ENCODE data around the gene PCSK5. TPM values are rescaled to one million over a fixed set of nuclear protein-coding genes. Genes with fewer than 3 reads are reported as not detected.

PCSK5 gene
- total and polyA plus RNA-seq, 2 of the 8 experiments (the other 6 are each of a cell fraction or from before 2014, with no cell fraction given), result 5.5 to 10.7 TPM

- Histone ChIP-seq H2BK5ac (ENCODE audit: low read depth, low read length) (no peak overlapping the region), H2BK120ac (replicated peaks; ENCODE audit: low read depth, low read length) (no peak overlapping the region), H2BK20ac (ENCODE audit: low read length) (no peak overlapping the region), H3K79me2 (ENCODE audit: control insufficient read depth in 1 of 2, insufficient read depth in 2 of 2, low read length in 2 of 2) (peaks cover 0 to 76% of the 10 kb centered on the region in 2 experiments; a peak in 2 of 4 replicates), H2AFZ (ENCODE audit: low read length) (no peak overlapping the region), H3K4ac (replicated peaks; ENCODE audit: insufficient read length, low read depth, low read length) (no peak overlapping the region), H3K23ac (ENCODE audit: insufficient read length) (no peak overlapping the region), H3K56ac (replicated peaks; ENCODE audit: insufficient read length, low read depth, low read length) (no peak overlapping the region), H3K4me1 (replicated peaks in 1 of 4; ENCODE audit: control insufficient read depth in 3 of 4, insufficient read depth in 4 of 4, low read length in 3 of 4) (peaks cover 0 to 8% (median 2%) of the 10 kb centered on the region in 4 experiments; a peak in 1 of 7 replicates), H3K79me1 (ENCODE audit: low read depth, low read length) (peaks cover 5% of the 10 kb centered on the region; the same call in 1 of the 2 replicates), H3K4me3 (ENCODE audit: extremely low read depth in 1 of 4, insufficient read depth in 2 of 4, low read depth in 3 of 4, low read length in 4 of 4) (no peak overlapping the region), H3K18ac (ENCODE audit: extremely low read depth, low read length) (no peak overlapping the region), H2BK12ac (ENCODE audit: low read depth, low read length) (no peak overlapping the region), H3K27me3 (replicated peaks in 1 of 4; ENCODE audit: control insufficient read depth in 3 of 4, extremely low read depth in 1 of 4, insufficient read depth in 3 of 4, low read length in 3 of 4) (no peaks in the 10 kb centered on the region), H3K14ac (ENCODE audit: insufficient read length) (no peak overlapping the region), H4K20me1 (replicated peaks in 1 of 2; ENCODE audit: control insufficient read depth in 1 of 2, insufficient read depth in 2 of 2, low read length in 2 of 2) (peaks cover 0 to 2% of the 10 kb centered on the region in 2 experiments), H3K23me2 (ENCODE audit: low read depth, low read length) (no peaks in the 10 kb centered on the region), H3K9ac (replicated peaks in 1 of 4; ENCODE audit: extremely low read depth in 1 of 4, low read depth in 3 of 4, low read length in 3 of 4) (no peak overlapping the region), H3K4me2 (ENCODE audit: insufficient read depth in 1 of 2, low read depth in 2 of 2, low read length in 2 of 2) (no peak overlapping the region), H4K8ac (ENCODE audit: extremely low read depth, insufficient read depth, low read length) (no peak overlapping the region), H3K36me3 (ENCODE audit: control insufficient read depth in 2 of 4, insufficient read depth in 4 of 4, low read length in 3 of 4) (no peaks in the 10 kb centered on the region), H2BK15ac (ENCODE audit: low read length) (no peak overlapping the region), H4K5ac (ENCODE audit: insufficient read length, low read depth, low read length) (no peak overlapping the region), H4K91ac (replicated peaks; ENCODE audit: insufficient read length, low read length) (no peak overlapping the region), H3K27ac (ENCODE audit: low read depth, low read length) (no peak overlapping the region), H2AK5ac (ENCODE audit: low read depth, low read length) (no peak overlapping the region), H3K9me3 (ENCODE audit: insufficient read depth in 2 of 2, low read depth in 1 of 2, low read length in 1 of 2) (no peaks in the 10 kb centered on the region)
- CTCF ChIA-PET (ENCODE audit: partially characterized antibody), result no interaction called here
- WGBS, 2 experiments (ENCODE audit: extremely low coverage in 1 of 2, insufficient coverage in 1 of 2, insufficient read length in 1 of 2, insufficient replicate concordance in 2 of 2, low coverage in 1 of 2, low lambda C conversion rate in 2 of 2, missing lambda C conversion rate in 1 of 2), result 75% methylated on average over 1 of the region's 1 CpG; no CpG with 5 or more reads in 1 of the 2 experiments
- FAIRE-seq, result no peak
- POLR2A ChIA-PET (ENCODE audit: partially characterized antibody), result no interaction called here
- no peak for DNase-seq (ENCODE audit: low read depth in 1 of 2, low spot score in 2 of 2)
- no peak for TF ChIP-seq ASH2L (IDR thresholded peaks at IDR 0.05; ENCODE audit: low read length)
- TF ChIP-seq BACH1 (IDR thresholded peaks at IDR 0.05; ENCODE audit: low read length), result no peak
- no peak for TF ChIP-seq HDAC6 (IDR thresholded peaks at IDR 0.05; ENCODE audit: low read depth, low read length)
- TF ChIP-seq KDM1A (IDR thresholded peaks at IDR 0.05; ENCODE audit: borderline replicate concordance, low read length), result no peak
- no peak for TF ChIP-seq TEAD4 (IDR thresholded peaks at IDR 0.05; ENCODE audit: low read depth, low read length)
- TF ChIP-seq PHF8 (conservative IDR thresholded peaks at IDR 0.05; ENCODE audit: low read depth, low read length), result no peak
- no peak for TF ChIP-seq KDM4A (IDR thresholded peaks at IDR 0.05; ENCODE audit: low read depth, low read length, severe bottlenecking)
- no peak for TF ChIP-seq SP2 (IDR thresholded peaks at IDR 0.05; ENCODE audit: low read length)
- no peak for TF ChIP-seq SP4 (IDR thresholded peaks at IDR 0.05; ENCODE audit: low read length)
- no peak for TF ChIP-seq SAP30 (IDR thresholded peaks at IDR 0.05; ENCODE audit: insufficient read depth, insufficient replicate concordance, low read length)
- TF ChIP-seq RFX5 (IDR thresholded peaks at IDR 0.05; ENCODE audit: borderline replicate concordance, low read depth, low read length), result no peak
- no peak for TF ChIP-seq BRCA1 (IDR thresholded peaks at IDR 0.05; ENCODE audit: low read depth, low read length)
- TF ChIP-seq RAD21 (IDR thresholded peaks at IDR 0.05 in 1 of 2, conservative IDR thresholded peaks at IDR 0.05 in 1 of 2; ENCODE audit: low read depth in 2 of 2, low read length in 2 of 2), result no peak
- no peak for TF ChIP-seq SIN3A (conservative IDR thresholded peaks at IDR 0.05 in 1 of 2, IDR thresholded peaks at IDR 0.05 in 1 of 2; ENCODE audit: low read depth in 1 of 2, low read length in 2 of 2)
- no peak for TF ChIP-seq TAF1 (IDR thresholded peaks at IDR 0.05; ENCODE audit: low read depth, low read length)
Measured at GRCh38 chr9:75907923-75908322, 17.4 kb downstream of the PCSK5 start.
